NCI-H2107 treated with DMSO at 0.1 percent for 48 hours (cell line): ENCODE results near the gene ODAD3.
"Not testable (repeated sequence)": the region's sequence is repeated elsewhere in the genome, so short reads cannot be mapped to it uniquely, and the experiment has no call there.

Experiments used
- DNase-seq: peaks from one replicate; lab custom pipeline; 2025; ENCODE audit not compliant: unreplicated experiment; lab: John Stamatoyannopoulos, UW

Gene ODAD3

DNA sequence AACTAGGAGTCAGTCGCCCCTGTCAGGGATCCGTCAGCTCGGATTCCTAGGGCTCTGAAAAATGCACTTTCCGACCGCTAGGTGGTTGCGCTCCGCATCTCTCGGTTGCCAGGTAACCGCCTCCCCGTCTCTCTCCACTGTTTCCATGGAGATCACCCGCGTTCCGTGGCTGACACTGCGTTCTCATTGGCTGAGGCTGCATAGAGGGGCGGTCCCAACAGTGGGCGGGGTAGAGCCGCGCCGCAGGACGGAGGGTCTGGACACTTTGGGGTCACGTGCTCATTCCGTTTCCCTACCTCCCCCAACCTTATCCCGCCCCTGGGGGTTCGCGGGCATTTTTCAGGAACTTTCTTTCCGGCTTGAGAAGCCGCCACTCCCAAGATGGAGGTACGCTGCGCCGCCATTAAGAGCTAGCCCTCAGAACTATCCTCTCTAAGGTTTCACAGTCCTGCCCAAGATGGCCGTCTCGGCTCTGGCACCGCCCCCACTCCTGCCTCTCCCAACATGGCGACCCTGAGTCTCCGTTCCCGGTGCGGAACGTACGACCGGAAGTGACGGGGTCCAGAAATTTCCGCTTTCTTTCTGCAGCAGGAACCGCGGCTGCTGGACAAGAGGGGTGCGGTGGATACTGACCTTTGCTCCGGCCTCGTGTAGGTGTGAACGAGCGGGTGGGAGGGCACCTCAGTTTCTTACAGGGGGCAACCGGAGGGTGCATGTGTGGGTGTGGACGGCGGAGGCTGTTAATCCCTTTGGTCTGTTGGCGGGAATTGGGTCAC is at the start of gene ODAD3, which contains the start of gene PRKCSH:
ODAD3 (minus strand) TSS at position 65 of the 776 bp plus-strand sequence. CDS start 105 bp downstream, outside the sequence.
PRKCSH (plus strand) TSS at position 579 of the 776 bp plus-strand sequence. CDS start 483 bp downstream, outside the sequence.
- DNase-seq = peak; percentile 99

DNA sequence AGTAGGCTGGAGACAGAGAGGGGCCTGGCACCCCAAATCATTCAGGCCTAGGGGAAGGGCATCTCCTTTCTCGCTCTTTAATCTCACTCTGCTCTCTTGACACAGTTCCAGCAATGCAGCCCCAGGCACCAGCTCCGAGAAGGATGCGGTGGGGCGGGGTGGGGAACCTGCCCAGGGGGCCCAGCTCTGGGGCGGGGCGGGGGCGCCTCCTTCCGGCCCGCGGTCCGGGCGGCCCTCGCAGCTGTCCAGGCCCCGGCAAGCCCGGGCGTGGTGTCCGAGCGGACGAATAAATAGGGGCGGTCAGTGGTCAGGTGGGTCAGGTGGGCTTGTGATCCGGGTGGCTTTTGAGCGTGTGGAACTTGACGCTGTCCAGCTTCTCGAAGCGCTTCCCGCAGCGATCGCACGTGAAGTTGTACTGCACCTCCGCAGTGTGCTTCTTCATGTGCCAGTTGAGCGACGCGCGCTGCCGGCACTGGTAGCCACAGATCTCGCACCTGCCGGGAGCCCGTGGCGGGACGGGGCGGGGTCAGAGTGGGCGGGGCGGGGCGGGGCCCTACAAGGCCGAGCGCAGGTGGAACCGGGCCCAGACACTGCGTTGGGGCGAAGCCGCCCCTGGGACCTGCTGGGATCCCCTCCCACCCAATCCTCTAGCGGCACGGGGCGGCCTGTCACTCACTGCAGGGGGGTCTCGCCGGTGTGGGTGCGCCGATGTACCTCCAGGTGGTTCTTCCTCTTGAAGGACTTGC is 48.6 kb upstream of the ODAD3 start:
- DNase-seq = no peak

DNA sequence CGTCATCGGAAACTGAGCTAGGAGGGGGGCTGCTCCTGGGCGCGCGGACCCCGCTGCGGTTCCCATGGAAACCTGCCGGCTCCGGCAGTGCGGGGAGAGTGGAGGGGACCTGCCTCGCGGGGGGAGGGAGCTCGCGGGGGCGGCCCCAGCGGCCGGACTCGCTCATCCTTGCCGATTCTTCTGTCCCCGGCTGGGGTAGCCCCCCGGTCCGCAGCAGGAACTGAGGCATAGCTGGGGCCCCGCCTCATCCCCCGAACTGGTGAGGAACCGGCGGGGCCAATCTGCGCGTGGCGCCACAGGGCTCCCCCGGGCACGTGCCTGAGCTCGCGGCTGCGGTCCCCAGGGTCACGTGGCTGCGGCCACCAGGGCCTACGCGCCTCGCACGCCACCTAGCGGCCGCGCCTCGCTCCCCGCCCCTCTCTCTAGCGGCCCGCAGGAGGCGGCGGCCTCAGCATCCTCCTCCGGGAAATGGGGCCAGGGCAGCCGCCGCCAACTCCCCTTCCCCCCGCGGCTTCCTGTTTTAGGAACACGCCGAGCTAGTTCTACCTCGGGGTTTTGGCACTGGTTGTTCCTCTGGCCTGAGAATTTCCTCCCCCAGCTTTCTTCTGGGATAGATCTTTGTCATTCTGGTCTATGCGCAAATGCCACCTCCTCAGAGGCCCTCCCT is 47.6 kb upstream of the ODAD3 start:
- DNase-seq = peak; percentile 20

DNA sequence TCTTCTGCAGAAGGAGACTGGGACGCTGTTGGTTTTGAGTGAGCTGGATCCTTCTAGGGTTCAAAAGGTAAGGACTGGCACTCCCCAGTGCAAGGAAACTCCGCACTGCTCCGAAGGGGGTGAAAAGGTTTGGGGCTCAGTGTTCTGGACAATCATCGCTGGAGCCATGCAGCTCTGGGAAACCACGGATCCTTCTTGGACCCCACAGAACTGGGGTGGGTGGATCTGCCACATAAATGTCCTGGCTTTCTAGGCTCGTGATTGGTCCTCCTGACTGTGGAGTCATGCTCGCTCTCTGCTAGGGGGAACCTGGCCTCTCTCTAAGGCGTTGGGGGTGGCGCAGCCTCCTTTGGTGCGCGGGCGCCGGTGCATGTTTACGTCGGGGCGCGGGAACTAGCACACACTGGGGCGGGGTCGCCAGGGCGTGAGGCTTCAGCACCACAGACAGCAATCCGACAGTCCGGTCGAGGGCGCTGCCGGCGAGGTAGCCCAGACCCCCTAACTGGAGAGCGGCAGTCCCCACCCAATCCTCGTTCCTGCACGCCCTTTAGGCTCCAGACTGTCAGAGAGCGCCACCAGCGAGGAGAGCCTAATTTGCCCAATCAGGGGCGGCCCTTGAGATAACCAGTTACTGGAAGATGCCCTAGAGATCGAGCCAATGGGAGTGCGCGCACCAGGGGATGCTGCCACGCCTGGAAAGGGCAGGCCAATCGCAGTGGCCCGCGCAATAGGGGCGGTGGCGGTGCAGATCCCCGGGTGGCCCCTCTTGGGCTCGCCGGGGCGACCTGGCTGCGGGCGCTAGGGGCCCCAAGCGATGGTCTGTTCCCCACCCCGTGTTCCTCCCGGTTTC is 46.8 kb upstream of the ODAD3 start:
- DNase-seq = peak; percentile 84

DNA sequence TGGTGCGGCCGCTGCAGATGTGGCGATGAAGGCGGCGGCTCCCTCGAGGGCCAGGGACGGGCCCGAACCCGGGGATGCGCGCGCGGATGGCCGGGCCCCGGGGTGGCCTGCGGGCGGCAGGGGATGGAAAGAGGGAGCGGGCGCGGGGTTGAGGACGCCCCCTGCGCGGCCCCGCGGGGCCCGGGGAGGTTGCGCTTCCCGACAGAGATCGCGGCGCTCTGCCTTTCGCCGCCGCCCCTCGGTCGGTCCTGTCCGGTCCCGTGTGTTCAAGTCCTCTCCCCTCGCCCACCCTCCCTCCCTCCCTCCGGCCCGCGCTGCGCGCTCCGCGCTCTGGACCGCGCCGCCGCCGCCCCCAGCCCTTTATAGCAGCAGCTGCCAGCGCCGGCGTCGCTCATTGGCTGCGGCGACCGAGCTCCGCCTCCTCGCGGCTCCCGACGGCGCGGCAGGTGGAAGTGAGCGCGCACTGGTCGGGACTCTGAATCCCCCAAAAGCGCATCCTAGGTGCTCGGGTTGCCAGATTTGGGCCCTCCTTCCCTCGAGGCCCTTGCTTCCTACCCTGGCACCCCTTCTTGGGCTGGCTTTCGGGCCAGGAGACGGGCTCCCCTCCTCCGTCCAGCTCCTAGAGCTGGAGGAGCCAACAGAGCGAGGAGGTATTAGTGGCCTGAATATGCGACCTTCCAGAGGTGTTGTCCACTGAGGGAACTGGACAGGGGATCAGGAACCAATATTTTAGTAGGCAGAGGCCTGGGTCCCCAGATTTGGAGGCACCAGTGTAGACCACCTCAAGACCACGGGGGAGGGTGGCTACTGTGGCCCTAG is 46.0 kb upstream of the ODAD3 start, which contains the start of gene ELAVL3:
ELAVL3 (minus strand) TSS at position 332 of the 819 bp plus-strand sequence. CDS start 438 bp downstream, outside the sequence.
- DNase-seq = no peak

DNA sequence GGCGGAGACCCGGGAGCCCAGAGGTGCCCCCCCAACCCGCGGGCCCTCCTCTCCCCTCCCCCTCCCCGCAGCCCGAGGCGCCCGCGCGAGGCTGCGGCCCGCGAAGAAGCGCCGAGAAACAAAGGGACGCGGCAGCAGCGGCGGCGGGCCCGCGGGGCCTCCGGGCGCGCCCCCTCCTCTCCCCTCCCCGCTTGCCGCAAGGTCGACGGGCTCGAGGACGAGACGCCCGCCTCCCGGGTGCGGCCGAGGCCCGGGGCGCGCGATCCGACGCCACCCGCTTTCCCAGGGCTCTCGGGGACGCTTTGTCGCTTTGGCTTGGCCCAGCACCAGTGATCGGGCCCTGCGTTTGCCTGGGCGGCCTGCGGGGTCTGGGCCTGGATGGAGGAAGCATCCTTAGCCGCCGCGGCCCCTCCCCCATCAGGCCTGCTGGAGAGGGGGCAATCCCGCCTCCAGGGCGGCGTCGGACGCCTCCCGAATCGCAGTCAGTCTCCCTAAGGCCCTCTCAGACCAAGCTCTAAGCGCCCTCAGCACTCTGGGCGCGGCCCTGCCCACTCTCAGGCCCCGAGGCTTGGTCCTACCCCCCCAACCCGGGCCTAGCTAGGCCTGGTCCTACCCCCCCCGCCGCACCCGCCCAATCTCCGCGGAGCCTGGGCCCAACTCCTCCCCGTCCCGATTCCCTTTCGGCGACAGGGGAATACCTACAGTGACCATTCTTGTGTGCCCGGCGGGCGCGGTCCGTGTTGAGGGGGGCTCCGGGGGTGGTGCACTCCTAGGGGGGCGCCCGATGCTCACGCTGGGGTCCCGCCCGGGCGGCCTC is 45.2 kb upstream of the ODAD3 start:
- DNase-seq = no peak

DNA sequence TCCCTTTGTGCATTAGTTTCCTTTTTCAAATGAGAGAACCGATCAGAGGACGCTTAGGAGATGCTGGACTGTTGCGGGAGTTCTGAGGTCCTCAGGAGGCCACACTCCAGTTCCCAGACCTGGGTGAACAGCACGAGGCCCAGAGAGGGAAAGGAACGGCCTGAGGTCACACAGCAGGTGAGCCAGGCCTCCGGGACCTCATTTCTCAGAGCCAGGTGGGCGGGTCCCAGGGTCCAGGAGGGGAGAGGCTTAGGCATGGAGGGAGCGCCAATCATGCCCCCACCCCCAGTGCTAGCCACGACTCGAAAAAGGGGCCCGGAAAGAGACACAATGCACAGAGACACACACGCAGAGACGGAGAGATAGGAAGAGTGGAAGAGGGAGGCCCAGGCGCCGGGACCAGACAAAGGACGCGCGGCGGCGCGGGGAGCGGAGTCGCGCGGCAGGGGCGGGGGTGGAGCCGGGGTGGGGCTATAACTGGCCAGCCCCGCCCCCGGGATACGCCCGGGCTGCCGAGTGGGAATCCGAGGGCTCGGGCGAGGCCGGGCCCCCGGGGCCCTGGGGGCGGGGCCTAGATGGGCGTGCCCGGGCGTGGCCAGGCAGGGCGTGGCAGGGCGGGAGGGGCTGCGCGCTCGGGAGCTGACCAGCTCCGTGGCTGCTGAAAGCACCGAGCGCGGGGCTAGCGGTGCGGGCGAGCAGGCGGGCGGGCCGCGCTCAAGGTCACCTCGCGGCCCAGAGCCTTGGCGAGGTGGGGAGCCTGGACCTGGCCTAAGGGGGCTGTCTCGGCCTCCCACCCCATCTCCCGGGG is 44.4 kb upstream of the ODAD3 start:
- no peak for DNase-seq

DNA sequence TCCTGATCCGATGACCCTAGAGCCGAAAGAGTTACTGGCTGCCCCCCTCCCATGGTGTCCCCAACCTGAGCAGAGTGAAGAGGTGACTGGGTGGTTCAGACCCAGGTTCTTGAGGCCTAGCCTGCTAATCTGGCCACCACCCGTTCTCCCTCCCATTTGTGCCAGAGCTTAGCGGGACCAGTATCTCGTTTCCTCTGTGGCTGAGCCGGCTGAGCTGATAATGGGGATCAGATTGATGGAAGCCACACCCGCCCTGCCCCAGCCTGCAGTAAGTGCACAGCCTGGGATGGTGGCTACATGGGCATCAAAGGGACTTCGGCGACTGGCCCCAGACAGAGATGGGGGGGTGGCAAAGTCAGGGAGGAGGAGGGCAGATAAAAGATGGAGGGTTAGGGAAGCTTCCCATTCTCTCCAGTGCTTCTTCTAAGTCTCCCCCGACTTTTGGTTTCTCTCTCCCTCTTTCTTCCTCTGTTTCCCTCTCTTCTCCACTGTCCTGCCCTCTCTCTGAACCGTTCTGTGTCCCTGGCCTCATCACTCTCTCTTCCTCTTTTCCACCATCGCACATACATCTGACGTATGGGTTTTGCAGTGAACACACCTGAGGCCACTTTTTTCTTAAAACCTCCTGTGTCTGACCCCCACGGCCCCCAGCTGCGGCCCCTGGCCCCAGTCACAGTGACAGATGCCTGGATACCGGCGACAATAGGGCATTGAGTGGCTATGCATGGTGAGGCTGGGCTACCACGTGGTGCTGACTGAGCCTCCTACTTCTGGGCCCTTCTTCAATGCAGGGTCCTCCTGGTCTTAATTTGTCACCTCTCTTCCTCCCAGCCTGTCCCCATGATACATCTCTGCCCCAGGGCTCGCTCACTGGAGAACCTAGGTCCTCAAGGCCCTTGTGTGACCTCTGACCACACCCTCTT is 43.5 kb upstream of the ODAD3 start:
- no peak for DNase-seq

DNA sequence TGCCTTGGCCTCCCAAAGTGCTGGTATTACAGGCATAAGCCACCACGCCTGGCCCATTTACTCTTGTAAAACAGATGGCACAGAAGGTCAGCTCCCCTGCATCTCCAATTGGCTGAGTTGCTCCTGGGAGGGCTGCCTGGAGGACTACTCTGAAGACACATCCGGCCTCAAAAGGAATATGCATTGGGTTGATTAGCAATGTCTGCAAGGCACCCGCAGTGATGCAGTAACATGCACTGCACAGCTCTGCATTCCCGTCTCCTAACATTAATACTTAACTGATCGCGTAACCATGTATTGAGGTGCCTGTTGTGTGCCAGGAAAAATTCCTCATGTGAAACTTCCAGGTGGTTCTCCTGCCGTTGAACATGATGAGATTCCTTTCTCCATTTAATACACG is 40.9 kb upstream of the ODAD3 start:
- no peak for DNase-seq

DNA sequence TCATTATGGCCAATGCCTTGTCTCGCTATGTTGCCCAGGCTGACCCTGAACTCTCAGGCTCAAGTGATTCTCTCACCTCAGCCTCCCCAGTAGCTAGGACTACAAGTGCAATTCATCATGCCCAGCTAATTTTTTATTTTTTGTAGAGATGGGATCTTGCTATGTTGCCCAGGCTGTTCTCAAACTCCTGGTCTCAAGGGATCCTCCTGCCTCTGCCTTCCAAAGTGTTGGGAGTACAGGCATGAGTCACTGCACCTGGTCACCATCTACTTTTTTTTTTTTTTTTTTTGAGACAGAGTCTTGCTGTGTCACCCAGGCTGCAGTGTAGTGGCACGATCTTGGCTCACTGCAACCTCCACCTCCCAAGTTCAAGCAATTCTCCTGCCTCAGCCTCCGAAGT is 40.4 kb upstream of the ODAD3 start:
- DNase-seq = not testable (repeated sequence)

DNA sequence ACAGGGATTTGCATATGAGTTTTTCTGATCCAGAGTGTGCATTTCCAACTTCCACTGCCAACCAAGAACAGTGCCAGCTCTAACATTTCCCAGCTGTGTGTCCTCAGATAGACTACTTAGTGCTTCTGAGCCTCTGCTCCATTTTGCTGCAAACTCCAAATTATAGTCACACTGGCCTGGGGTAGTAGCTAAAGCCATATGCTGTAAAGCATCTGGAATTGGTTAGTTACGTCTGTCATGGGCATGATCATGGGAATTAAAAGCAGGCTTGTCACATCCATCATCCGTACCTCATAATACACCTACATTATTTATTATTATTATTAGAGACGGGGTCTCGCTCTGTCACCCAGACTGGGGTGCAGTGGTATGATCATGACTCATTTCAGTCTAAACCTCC is 38.8 kb upstream of the ODAD3 start:
- DNase-seq = no peak

DNA sequence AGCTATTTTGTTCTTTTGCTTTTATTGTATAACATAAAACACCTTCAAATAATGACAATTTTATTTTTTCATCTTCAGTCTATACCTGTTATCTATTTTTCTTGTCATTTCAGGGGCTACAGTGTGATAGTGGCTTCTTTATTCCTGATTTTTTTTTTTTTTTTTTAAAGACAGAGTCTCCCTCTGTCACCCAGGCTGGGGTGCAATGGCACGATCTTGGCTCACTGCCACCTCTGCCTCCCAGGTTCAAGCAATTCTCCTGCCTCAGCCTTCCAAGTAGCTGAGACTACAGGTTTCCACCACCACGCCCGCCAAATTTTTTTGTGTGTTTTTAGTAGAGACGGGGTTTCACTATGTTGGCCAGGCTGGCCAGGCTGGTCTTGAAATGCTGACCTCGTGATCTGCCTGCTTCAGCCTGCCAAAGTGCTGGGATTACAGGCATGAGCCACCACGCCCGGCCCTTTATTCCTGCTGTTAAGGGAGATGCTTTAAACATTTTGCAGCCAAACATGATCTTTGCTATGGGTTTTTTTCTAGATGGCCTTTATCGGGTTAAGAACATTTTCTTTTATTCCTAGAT is 33.4 kb upstream of the ODAD3 start:
- DNase-seq = not testable (repeated sequence)

DNA sequence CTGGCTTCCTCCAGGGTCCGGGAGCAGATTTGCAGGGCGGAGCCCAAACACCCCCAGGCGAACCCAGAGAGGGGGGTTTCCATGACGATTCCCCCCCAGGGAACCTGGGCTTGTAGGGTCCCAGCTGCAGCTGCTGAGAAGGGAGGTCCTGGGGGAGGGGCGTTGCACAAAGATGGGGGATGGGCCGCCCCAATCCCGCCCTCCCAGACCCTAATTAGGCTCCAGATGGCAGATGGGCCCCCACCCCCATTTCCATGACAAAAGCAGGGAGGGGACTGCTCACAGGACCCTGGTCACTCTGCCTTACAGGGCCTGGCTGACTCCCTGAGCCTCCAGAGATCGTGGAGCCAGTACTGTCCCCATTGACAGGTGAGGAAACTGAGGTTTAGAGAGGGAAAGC is 30.7 kb upstream of the ODAD3 start:
- DNase-seq = no peak

DNA sequence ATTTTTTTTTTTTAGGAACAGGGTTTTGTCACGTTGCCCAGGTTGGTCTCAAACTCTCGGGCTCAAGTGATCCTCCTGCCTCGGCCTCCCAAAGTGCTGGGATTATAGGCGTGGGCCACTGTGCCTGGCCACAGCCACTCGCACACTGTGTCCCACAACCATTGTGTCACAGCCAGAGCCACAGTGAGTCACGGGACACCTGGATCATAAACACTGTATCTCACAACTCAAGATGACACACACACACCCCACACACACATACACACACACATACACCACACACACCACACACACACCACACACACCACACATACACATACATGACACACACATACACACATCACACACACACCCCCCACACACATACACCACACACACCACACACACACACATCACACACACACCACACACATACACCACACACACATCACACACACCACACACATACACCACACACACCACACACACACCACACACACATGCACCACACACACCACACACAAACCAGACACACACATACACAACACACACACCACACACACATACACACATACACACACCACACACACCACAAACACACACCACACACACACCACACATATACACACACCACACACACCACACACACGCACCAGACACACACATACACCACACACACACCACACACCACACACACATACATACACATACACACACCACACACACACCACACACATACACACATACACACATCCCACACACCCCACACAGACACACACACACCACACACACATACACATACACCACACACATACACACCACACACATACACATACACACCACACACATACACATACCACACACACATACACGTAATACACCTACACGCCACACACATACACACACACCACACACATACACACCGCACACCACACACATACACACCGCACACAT is 29.7 kb upstream of the ODAD3 start:
- DNase-seq = no peak

DNA sequence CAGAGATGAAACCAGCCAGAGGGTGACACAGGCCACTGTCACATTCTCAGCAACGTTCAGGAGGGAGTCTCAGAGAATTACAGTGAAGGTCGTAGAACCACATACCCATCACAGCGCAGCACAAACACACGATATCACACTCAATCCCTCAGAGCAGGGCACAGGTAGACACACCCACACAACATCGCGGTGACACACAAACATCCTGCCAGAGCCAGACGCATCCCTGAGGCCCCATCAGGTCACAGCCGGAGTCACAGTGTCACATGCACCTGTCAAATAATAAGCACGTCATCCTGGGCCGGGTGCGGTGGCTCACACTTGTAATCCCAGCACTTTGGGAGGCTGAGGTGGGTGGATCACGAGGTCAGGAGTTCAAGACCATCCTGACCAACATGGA is 28.5 kb upstream of the ODAD3 start:
- DNase-seq = no peak

DNA sequence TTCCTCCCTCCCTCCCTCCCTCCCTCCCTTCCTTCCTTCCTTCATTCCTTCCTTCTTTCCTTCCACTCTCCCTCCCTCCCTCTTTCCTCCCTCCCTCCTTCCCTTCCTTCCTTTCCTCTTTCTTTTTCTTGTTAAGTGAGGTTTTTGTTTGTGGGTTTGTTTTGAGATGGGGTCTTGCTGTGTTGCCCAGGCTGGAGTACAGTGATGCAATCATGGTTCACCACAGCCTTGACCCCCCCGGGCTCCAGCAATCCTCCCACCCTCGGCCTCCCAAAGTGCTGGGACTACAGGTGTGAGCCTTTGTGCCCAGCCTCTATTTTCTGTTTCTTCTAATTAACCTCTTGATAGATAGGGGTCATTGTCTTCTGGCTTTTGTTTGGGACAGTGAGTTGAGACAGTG is 26.5 kb upstream of the ODAD3 start:
- no peak for DNase-seq
